ENCODE results near the gene FOXD1. TPM values are rescaled to one million over a fixed set of nuclear protein-coding genes. Genes with fewer than 3 reads are reported as not detected.

Gene FOXD1
- total RNA-seq, 1 experiment from 2014 or later = 2.8 TPM

DNA sequence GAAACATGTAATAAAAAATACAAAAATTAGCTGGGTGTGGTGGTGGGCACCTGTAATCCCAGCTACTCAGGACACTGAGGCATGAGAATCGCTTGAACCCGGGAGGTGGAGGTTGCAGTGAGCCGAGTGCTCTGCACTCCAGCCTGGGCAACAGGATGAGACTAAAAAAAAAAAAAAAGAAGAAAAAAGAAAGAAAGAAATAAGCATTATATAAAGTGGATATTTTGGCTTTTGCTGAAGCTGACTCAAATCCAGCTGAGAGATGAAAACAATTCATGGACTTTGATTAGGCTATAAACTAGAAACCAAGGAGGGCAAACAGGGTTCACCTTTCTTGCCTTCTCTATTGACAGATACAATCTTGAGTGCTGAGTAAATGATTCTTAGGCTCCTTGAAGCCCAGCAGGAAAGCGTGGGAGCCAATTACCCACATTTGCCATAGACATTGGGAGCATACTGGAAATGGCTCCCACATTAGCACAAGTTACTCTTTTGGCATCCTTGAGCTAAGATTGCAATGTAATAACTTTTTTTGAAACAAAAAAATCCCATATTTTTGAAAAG lies 47.3 kb upstream of the FOXD1 start:
- Mint-ChIP-seq H3K9me3 (ENCODE audit: unreplicated experiment) (no peaks in the 10 kb centered on the region), H3K4me1 (ENCODE audit: low read depth, unreplicated experiment) (peaks cover 8% of the 10 kb centered on the region), H3K4me3 (ENCODE audit: unreplicated experiment) (no peak overlapping the region), H3K36me3 (ENCODE audit: insufficient read depth, unreplicated experiment) (peaks cover 32% of the 10 kb centered on the region), H3K27ac (ENCODE audit: unreplicated experiment) (no peak overlapping the region), H3K27me3 (ENCODE audit: insufficient read depth, unreplicated experiment) (no peaks in the 10 kb centered on the region)
- peak; percentile 46 to 55 for DNase-seq
- H3K27me3 ChIP-seq (replicated peaks; ENCODE audit: control insufficient read depth, insufficient read depth, low read length) = no peaks in the 10 kb centered on the region
- TF ChIP-seq, protein P1, sequence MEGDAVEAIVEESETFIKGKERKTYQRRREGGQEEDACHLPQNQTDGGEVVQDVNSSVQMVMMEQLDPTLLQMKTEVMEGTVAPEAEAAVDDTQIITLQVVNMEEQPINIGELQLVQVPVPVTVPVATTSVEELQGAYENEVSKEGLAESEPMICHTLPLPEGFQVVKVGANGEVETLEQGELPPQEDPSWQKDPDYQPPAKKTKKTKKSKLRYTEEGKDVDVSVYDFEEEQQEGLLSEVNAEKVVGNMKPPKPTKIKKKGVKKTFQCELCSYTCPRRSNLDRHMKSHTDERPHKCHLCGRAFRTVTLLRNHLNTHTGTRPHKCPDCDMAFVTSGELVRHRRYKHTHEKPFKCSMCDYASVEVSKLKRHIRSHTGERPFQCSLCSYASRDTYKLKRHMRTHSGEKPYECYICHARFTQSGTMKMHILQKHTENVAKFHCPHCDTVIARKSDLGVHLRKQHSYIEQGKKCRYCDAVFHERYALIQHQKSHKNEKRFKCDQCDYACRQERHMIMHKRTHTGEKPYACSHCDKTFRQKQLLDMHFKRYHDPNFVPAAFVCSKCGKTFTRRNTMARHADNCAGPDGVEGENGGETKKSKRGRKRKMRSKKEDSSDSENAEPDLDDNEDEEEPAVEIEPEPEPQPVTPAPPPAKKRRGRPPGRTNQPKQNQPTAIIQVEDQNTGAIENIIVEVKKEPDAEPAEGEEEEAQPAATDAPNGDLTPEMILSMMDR (IDR thresholded peaks at IDR 0.05; ENCODE audit: insufficient read depth in 1 of 2, low read depth in 1 of 2, low read length in 1 of 2, severe bottlenecking in 1 of 2, unreplicated experiment in 1 of 2) = no peak
- CTCF ChIA-PET = interaction anchor here (0.6 to 1.7 kb wide), 3 partner anchors 36 to 102 kb away, joined by 3 to 6 read pairs (median 5); no protein-coding TSS in a partner anchor
- no peak overlapping the region for H3K4me3 ChIP-seq (ENCODE audit: low read depth, low read length)
- POLR2A ChIA-PET = interaction anchor here (0.5 kb wide), 1 partner anchor 1004 kb away, joined by 5 read pairs; no protein-coding TSS in a partner anchor
- BruUV-seq (replicated peaks) = no TSS peak
- no peaks in the 10 kb centered on the region for H3K9me3 ChIP-seq
- H3K36me3 ChIP-seq (ENCODE audit: control insufficient read depth, insufficient read depth, low read length) = peaks cover 2% of the 10 kb centered on the region; the same call in 1 of the 2 replicates
- peaks cover 31% of the 10 kb centered on the region for H3K4me1 ChIP-seq
- intact Hi-C loops (cut with micrococcal nuclease; ENCODE audit: unreplicated experiment) = no loop called here

DNA sequence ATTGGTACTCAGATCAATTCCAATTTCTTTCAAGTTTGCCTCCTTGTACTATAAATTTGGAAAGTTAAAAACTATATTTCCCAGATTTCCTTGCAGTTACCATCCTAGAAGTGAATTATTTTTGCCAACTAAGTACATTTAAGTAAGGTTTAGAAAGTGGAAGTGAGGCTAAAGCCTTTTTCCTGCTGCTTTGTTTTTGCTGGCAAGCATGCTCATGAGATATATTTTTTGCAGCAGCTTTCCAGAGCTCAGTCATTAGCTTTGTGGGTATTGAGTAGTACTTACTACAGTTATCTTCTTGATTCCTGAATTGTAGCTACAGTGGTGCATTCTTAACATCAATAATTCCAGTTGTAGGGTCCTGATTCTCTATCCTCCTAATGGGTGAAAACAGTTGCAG lies 46.1 kb upstream of the FOXD1 start:
- no peak for DNase-seq
- Mint-ChIP-seq H3K36me3 (ENCODE audit: insufficient read depth, unreplicated experiment) (peaks cover 21% of the 10 kb centered on the region), H3K4me1 (ENCODE audit: low read depth, unreplicated experiment) (no peaks in the 10 kb centered on the region), H3K27ac (ENCODE audit: unreplicated experiment) (no peak overlapping the region), H3K4me3 (ENCODE audit: unreplicated experiment) (no peak overlapping the region), H3K27me3 (ENCODE audit: insufficient read depth, unreplicated experiment) (no peaks in the 10 kb centered on the region), H3K9me3 (ENCODE audit: unreplicated experiment) (no peaks in the 10 kb centered on the region)
- intact Hi-C loops (cut with micrococcal nuclease; ENCODE audit: unreplicated experiment) = no loop called here
- Histone ChIP-seq H3K9me3 (no peaks in the 10 kb centered on the region), H3K4me3 (ENCODE audit: low read depth, low read length) (no peak overlapping the region), H3K36me3 (ENCODE audit: control insufficient read depth, insufficient read depth, low read length) (peaks cover 2% of the 10 kb centered on the region; the same call in 1 of the 2 replicates), H3K4me1 (peaks cover 21% of the 10 kb centered on the region), H3K27me3 (replicated peaks; ENCODE audit: control insufficient read depth, insufficient read depth, low read length) (no peaks in the 10 kb centered on the region)
- no TSS peak for BruUV-seq (replicated peaks)
- ChIA-PET CTCF (no interaction called here), POLR2A (no interaction called here)
- TF ChIP-seq, protein P1 (IDR thresholded peaks at IDR 0.05; ENCODE audit: insufficient read depth in 1 of 2, low read depth in 1 of 2, low read length in 1 of 2, severe bottlenecking in 1 of 2, unreplicated experiment in 1 of 2) = no peak

DNA sequence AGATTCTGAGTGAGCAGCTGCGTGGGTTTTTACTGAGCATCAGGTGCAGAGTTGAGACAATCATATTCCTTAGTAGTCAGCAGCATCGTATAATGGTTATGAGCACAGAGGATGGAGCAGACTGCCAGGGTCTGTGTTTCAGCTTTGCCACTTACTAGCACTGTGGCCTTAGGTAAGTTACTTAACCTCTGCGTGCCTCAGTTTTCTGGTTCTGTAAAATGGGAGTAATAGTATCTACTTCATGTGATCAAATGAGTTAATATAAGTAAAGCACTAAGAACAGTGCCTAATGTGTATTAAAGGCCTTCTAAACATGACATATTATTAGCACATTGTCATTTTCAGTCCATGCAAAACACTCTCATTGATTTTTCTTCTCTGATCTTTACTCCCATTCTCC lies 44.8 kb upstream of the FOXD1 start:
- Histone ChIP-seq H3K36me3 (ENCODE audit: control insufficient read depth, insufficient read depth, low read length) (no peaks in the 10 kb centered on the region), H3K9me3 (no peaks in the 10 kb centered on the region), H3K4me1 (peaks cover 16% of the 10 kb centered on the region), H3K4me3 (ENCODE audit: low read depth, low read length) (no peak overlapping the region), H3K27me3 (replicated peaks; ENCODE audit: control insufficient read depth, insufficient read depth, low read length) (no peaks in the 10 kb centered on the region)
- H3K27ac Mint-ChIP-seq (ENCODE audit: unreplicated experiment) = no peak overlapping the region
- BruUV-seq (replicated peaks) = no TSS peak
- no peaks in the 10 kb centered on the region for H3K4me1 Mint-ChIP-seq (ENCODE audit: low read depth, unreplicated experiment)
- TF ChIP-seq, protein P1 (IDR thresholded peaks at IDR 0.05; ENCODE audit: insufficient read depth in 1 of 2, low read depth in 1 of 2, low read length in 1 of 2, severe bottlenecking in 1 of 2, unreplicated experiment in 1 of 2) = no peak
- H3K9me3 Mint-ChIP-seq (ENCODE audit: unreplicated experiment) = no peaks in the 10 kb centered on the region
- ChIA-PET POLR2A (no interaction called here), CTCF (no interaction called here)
- intact Hi-C loops (cut with micrococcal nuclease; ENCODE audit: unreplicated experiment) = no loop called here
- peaks cover 9% of the 10 kb centered on the region for H3K36me3 Mint-ChIP-seq (ENCODE audit: insufficient read depth, unreplicated experiment)
- H3K4me3 Mint-ChIP-seq (ENCODE audit: unreplicated experiment) = no peak overlapping the region
- no peak for DNase-seq
- H3K27me3 Mint-ChIP-seq (ENCODE audit: insufficient read depth, unreplicated experiment) = no peaks in the 10 kb centered on the region
